ENCODE measurements around the gene C6orf136.

C6orf136 gene, protein sequence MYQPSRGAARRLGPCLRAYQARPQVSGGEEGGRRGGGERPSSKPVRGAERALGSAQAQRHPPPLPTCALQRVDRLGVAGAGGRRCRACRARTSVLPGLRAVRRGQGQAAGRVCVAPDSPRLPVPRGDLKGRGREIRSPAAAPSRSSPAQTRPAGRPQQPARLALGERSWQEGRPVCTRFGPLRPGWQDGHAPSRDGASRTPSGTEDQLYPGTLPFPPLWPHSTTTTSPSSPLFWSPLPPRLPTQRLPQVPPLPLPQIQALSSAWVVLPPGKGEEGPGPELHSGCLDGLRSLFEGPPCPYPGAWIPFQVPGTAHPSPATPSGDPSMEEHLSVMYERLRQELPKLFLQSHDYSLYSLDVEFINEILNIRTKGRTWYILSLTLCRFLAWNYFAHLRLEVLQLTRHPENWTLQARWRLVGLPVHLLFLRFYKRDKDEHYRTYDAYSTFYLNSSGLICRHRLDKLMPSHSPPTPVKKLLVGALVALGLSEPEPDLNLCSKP

DNA sequence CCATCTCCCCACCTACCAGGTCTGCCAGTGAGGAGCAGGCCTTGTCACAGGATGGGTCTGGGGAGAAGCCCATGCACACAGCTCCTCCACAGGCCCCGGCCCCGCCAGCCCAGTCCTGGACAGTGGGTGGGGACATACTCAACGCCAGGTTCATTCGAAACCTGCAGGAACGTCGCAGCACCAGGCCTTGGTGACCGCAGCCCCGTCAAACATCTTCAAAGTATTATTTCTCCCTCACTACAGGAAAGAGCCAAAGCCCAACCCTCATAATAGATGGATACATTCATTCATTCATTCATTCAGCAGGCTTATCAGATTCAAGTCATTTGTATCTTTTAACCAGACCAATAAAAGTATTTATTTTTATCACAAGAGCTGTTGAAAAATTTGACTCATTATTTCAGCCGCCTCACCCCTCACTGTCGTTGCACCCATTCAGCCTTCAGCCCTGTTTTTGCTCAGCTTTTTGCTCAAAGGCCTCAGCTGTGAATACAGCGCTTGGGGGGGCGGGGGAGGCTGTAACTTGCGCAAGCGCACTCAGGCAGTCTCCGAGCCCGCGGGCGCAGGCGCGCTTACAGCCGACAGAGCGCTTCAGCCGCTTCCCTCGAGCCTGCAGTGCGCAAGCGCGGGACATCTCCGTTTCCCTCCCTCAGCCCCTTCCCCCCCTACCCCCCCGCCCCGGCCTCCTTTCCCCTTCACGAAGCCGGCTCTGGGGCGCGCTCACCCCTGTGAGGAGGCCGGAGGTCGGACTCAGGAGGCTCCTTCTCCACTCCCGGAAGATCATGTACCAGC lies at the start of gene C6orf136:
TSS of gene C6orf136 (plus strand) at position 684 of the 792 bp plus-strand sequence. CDS start at position 783, 99 bp downstream.
- peak; percentile 85 for DNase-seq

DNA sequence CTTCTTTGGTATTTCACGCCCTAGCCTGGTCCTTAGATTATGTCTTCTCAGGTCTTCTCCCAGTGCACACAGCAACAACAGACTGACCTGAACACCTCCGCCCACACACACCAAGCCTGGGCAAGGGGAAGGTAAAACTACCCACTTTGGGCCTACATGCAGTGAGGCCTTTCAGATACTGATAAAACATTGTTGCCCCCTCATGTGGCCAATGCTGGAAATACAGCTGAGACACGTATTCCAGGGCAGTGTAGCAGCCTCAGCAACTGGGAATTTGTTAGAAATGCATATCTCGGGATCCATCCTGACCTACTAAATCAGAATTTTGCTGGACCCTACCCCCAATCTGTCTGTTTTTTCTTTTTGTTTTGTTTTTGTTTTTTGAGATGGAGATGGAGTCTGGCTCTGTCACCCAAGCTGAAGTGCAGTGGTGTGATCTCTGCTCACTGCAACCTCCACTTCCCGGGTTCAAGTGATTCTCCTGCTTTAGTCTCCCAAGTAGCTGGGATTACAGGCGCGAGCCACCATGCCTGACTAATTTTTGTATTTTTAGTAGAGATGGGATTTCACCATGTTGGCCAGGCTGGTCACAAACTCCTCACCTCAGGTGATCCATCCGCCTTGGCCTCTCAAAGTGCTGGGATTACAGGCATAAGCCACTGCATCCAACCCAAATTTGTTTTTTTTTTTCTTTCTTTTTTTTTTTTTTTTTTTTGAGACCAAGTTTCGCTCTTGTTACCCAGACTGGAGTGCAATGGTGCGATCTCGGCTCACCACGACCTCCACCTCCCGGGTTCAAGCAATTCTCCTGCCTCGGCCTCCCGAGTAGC lies 49.4 kb upstream of the C6orf136 start:
- peak; percentile 36 for DNase-seq

GRCh38 chr6:30598912-30599624 lies 47.9 kb upstream of the C6orf136 start:
- DNase-seq = no peak

GRCh38 chr6:30599625-30600324 lies 47.2 kb upstream of the C6orf136 start:
- DNase-seq = no peak

DNA sequence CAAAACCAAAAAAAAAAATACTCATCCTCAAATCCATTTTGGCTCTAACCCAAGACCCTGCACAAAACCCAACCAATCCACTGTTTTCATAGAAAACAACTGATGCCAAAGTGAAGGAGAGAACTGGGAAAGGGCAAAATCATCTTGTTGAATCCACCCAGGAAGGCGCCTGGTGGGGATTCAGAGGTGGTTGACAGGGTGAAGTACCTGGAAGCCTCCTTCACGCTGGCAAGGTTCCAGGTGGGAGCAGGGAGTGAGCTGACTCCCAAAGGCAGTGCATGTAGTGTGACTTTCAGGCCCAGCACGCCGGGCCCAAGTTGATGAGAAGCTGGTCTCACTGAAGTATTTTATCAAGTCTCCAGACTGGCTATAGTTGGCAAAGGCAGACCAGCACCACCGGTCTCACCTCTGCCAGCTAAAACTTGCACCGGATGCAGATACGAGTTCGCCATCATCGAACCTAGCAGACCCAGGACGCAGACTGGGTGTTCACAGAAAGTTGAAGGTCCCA lies 46.4 kb upstream of the C6orf136 start:
- no peak for DNase-seq

DNA sequence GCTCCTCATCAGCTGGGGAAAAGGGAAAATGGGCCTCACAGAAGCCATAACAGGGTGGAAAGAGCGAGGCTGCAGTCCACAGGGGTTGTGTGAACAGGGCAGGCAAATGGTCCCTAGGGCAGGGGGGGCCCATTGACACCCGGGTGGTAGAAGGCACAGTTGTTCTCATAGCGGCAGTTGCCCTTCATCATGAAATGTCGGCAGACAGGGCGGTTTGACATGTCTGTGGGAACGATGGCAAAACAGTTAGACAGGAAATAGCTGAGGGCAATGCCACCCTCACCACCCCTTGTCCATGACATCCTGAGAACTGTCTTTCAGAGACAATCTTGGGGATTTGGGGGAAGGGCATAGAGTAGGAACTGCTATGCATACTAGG lies 45.5 kb upstream of the C6orf136 start:
- no peak for DNase-seq

DNA sequence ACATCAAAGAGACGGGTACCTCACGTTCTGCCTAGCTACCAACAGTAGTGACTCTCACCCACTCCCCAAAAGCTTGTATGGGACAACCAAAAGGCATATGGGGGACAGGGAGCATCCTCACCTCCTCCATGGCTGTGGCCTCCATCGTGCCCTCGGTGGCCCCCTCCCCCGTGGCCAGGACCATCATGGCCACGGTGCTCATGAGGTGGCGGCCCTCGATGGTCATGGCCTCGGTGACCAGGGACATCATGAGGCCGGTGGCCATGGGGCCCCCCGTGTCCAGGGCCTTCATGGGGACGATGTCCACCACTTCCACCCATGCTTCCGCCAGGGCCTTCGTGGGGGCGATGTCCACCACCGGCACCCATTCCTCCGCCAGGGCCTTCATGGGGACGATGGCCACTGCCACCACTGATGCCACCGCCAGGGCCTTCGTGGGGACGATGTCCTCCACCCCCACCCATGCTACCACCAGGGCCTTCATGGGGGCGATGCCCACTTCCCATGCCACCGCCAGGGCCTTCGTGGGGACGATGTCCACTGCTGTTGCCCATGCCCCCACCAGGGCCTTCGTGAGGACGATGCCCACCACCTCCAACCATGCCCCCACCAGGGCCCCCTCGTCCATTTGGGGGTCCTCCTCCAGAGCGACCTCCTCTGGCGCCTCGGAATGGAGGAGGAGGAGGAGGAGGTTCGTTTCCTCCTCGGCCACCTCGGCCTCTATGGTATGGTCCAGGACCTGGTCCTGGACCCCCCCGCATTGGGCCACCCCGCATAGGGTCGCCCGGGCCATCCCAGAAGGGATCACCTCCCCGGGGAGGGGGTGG lies 44.9 kb upstream of the C6orf136 start:
- DNase-seq = no peak

DNA sequence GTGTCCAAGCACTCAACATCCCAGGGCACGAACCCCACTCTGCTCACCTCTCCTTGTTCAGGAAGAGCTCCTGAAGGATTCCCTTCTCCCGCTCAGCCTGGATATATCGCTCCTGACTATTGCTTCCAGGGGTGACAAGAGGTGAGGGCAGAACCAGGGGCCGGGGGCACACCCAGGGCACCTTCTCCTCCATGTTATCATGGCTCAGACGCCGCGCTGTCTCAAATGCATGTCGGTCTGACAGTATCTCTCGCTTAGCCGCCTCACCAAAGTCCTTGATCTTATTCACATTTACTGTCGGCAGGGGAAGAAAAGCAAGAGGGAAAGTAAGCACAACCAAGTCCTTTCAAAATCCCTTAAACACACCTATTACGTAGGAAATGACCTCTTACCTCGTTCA lies 43.0 kb upstream of the C6orf136 start:
- DNase-seq = no peak

- no peak for DNase-seq
These were observed 36.9 kb upstream of the C6orf136 start for GRCh38 chr6:30610065-30610464.

GRCh38 chr6:30611150-30611855 lies 35.6 kb upstream of the C6orf136 start:
- no peak for DNase-seq

DNA sequence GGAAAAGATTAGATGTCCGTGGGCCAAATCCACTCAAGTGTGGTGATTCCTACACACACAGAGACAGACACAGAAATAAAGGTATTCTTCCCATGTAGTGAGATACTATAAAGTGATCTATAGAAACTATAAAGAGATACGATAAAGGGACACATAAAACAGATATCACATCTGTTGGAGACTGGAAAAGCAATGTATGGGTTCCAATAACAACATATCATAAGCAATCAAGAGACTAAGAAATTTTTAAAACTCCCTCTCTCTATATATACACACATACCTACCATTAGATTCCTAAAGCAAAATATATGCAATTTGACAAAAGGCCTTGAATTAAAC lies 35.1 kb upstream of the C6orf136 start:
- DNase-seq = no peak

DNA sequence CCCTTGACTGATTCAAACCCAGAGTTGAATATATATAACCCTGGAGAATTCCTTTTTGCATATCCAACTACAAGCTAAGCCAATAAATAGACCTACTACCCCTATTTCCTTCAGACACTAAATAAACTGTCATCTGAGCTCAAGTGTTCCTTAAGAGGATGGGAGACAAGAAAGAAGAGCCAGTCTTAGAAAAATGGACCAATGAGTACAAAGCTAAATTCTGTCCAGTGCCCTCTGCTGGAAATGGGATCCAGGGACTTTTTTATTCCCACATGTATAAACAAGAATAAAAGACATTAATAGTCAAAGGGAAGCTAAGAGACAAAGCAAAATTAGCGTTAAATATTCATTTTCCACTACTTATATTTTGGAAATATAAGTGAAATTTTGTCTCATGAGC lies 34.7 kb upstream of the C6orf136 start:
- no peak for DNase-seq

DNA sequence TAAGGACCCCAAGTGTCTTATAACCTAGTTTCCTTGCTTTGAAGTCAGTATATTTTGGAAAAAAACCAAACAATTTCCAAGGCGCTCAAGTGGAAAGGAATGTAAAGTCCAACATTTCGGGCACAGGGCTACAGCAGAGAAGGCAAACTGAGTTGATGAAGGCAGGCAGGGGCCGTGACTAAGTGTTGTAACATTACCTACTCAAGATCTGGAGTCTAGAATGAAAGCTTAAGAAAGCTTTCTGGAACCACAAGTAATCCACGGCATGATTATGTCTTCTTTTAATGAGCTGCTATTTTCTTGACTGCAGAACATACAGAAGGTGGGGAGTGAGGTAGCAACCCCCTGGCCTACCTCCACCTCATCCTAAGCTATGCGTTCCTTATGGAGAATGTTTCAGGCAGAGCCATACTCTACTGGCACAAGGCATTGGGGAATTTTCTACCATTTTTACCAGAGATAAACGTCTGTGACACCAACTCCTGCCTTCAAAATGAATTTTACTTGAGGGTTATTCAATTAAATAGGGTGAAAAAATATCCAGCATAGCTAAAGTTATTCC lies 34.2 kb upstream of the C6orf136 start:
- DNase-seq = peak; percentile 32

GRCh38 chr6:30613251-30614043 lies 33.5 kb upstream of the C6orf136 start:
- DNase-seq = no peak

DNA sequence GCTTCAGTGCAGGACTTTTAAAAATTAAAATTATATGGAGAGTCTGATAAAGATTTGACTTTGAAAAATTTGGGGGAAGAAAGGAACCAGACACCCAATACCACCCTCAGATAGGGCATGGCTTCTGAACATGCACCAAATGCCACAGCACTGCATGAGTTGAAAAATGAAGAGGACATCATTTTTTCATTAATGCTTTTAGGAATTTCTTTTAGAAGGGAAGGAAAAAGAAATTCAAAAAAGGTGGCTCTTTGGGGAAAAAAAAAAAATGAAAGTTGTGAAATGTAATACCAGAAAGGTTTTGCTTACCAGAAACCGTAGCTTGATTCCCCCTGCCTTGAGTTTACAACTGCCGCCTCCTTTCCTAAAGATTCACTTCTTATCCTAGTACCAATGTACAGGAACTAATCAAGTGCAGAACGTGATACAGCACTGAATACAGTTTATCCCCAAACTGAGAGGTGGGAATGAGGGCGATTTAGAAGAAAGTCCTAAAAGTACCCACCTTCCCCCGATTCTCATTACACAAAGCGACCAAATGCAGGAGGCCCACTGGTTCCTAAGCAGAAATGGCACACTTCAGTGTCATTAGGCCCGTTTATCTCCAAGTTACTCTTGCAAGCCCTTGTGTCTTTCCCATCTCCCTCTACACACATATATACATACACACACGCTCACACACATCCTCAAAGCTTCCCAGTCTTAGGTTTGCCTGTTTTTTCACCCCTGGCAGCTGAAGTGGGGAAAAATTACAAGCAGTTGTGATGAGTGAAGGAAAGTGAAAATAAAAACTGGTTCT lies 32.7 kb upstream of the C6orf136 start:
- DNase-seq = no peak

DNA sequence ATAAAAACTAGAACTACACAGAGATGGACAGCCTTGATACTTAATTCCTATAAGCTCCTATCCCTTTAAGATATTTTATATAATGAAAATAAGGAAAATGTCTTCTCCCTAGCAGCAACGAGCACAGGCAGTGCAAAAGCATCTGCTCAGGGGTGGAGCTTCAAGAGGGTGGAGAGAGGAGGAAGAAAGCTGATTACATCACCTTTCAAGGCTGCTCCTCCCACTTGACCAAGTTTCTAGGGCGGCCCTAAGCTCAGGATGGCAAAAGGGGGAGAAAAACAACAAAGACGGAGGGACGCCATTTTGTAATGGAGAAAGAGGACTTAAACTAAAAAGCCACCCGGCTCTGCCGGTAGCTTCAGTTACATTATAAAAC lies 32.1 kb upstream of the C6orf136 start:
- peak; percentile 97 for DNase-seq

- DNase-seq = peak; percentile 93
These were observed 31.5 kb upstream of the C6orf136 start for GRCh38 chr6:30615219-30615957.
